ENCODE measurements around the gene GALNT12. TPM values are rescaled to one million over a fixed set of nuclear protein-coding genes. Genes with fewer than 3 reads are reported as not detected.

The GALNT12 gene
- total and polyA plus RNA-seq, 2 experiments from 2014 or later = 14.6 to 23.6 TPM

- H3K27me3 Mint-ChIP-seq (ENCODE audit: insufficient read depth, low read depth, poor library complexity) = peaks cover 1% of the 10 kb centered on the region
- no peaks in the 10 kb centered on the region for H3K9me3 Mint-ChIP-seq
- peaks cover 5% of the 10 kb centered on the region; the same call in 2 of the 3 replicates for H3K36me3 Mint-ChIP-seq (ENCODE audit: low read depth)
- TF ChIP-seq ZNF114 (CRISPR knock-in tag; IDR thresholded peaks at IDR 0.05) = no peak
- peak; percentile 91 to 99 for TF ChIP-seq CTCF (conservative IDR thresholded peaks at IDR 0.05; ENCODE audit: low read depth in 2 of 2)
- Histone ChIP-seq H3F3A (replicated peaks; ENCODE audit: low read depth) (no peaks in the 10 kb centered on the region), H3K4me2 (no peak overlapping the region), H3K9me2 (ENCODE audit: insufficient read depth) (no peaks in the 10 kb centered on the region), H3K36me3 (ENCODE audit: insufficient read depth) (no peaks in the 10 kb centered on the region), H3K27me3 (ENCODE audit: insufficient read depth) (no peaks in the 10 kb centered on the region), H4K20me1 (replicated peaks; ENCODE audit: insufficient read depth) (no peaks in the 10 kb centered on the region), H3K79me2 (replicated peaks; ENCODE audit: insufficient read depth) (no peaks in the 10 kb centered on the region), H3K27ac (ENCODE audit: low read depth) (no peak overlapping the region), H2AFZ (no peak overlapping the region), H3K4me1 (ENCODE audit: insufficient read depth) (0 out of 2 replicates have a peak, but pooled peaks cover 3% of the 10 kb centered on the region), H3K4me3 (no peak overlapping the region)
- no peak overlapping the region for H3K27ac Mint-ChIP-seq
- DNase-seq (ENCODE audit: low spot score) = peak; percentile 95
- ATAC-seq = peak; percentile 98
- H3K4me1 Mint-ChIP-seq = peaks cover 9% of the 10 kb centered on the region
- no peak overlapping the region for H3K4me3 Mint-ChIP-seq
Observed at GRCh38 chr9:98848450-98849149, 41.1 kb downstream of the GALNT12 start.

- no peaks in the 10 kb centered on the region for H3K36me3 ChIP-seq (ENCODE audit: insufficient read depth)
- H4K20me1 ChIP-seq (replicated peaks; ENCODE audit: insufficient read depth) = no peaks in the 10 kb centered on the region
- no peak overlapping the region for H3K4me2 ChIP-seq
- no peak overlapping the region for H3K27ac ChIP-seq (ENCODE audit: low read depth)
- H3K4me3 Mint-ChIP-seq = no peak overlapping the region
- H3K9me2 ChIP-seq (ENCODE audit: insufficient read depth) = no peaks in the 10 kb centered on the region
- H3K27me3 Mint-ChIP-seq (ENCODE audit: insufficient read depth, low read depth, poor library complexity) = peaks cover 1% of the 10 kb centered on the region
- no peaks in the 10 kb centered on the region for H3K27me3 ChIP-seq (ENCODE audit: insufficient read depth)
- peaks cover 5% of the 10 kb centered on the region; the same call in 2 of the 3 replicates for H3K36me3 Mint-ChIP-seq (ENCODE audit: low read depth)
- H3K79me2 ChIP-seq (replicated peaks; ENCODE audit: insufficient read depth) = no peaks in the 10 kb centered on the region
- no peak overlapping the region for H3K27ac Mint-ChIP-seq
- no peaks in the 10 kb centered on the region for H3K9me3 Mint-ChIP-seq
- peaks cover 9% of the 10 kb centered on the region for H3K4me1 Mint-ChIP-seq
- no peak for TF ChIP-seq EZH2 (IDR thresholded peaks at IDR 0.05; ENCODE audit: low read depth, unreplicated experiment)
- TF ChIP-seq ZNF331 (CRISPR knock-in tag; IDR thresholded peaks at IDR 0.05; ENCODE audit: low read depth) = no peak
- TF ChIP-seq CREB1 (CRISPR knock-in tag; IDR thresholded peaks at IDR 0.05; ENCODE audit: low read depth) = no peak
- TF ChIP-seq ZNF462 (CRISPR knock-in tag; IDR thresholded peaks at IDR 0.05) = no peak
- no peaks in the 10 kb centered on the region for H3F3A ChIP-seq (replicated peaks; ENCODE audit: low read depth)
- H3K4me3 ChIP-seq = no peak overlapping the region
- ATAC-seq (no peak), DNase-seq (ENCODE audit: low spot score) (no peak)
- H3K4me1 ChIP-seq (ENCODE audit: insufficient read depth) = 0 out of 2 replicates have a peak, but pooled peaks cover 3% of the 10 kb centered on the region
- no peak overlapping the region for H2AFZ ChIP-seq
Observed at GRCh38 chr9:98849563-98849962, 42.1 kb downstream of the GALNT12 start.
